Endodermal cell (in vitro differentiated cells): ENCODE data around the gene ZFAND6. TPM values are rescaled to one million over a fixed set of nuclear protein-coding genes. Genes with fewer than 3 reads are reported as not detected.

ENCODE experiments used
- DNase-seq: peaks from one replicate; pipeline ENCODE4 v3.0.0-alpha.2; 2017
- H3K27ac ChIP-seq: 2 replicates; pipeline ENCODE4 v1.5.1; 2013; ENCODE audit warnings: mild to moderate bottlenecking, low read depth, low read length, moderate library complexity
- H3K27me3 ChIP-seq: 2 replicates; pipeline ENCODE4 v1.6.1; 2013; ENCODE audit warnings: mild to moderate bottlenecking, low read length, moderate library complexity; ENCODE audit not compliant: insufficient read depth, control insufficient read depth, poor library complexity, severe bottlenecking
- H3K36me3 ChIP-seq: 2 replicates; pipeline ENCODE4 v1.7.0; 2013; ENCODE audit warnings: mild to moderate bottlenecking, low read length, moderate library complexity; ENCODE audit not compliant: control insufficient read depth, insufficient read depth
- H3K4me1 ChIP-seq: one replicate; pipeline ENCODE4 v1.7.0; 2013; ENCODE audit warnings: low read length; ENCODE audit not compliant: control insufficient read depth, insufficient read depth
- H3K4me3 ChIP-seq: 2 replicates; pipeline ENCODE4 v1.5.1; 2013; ENCODE audit warnings: mild to moderate bottlenecking, low read length, moderate library complexity
- H3K9ac ChIP-seq: 2 replicates; pipeline ENCODE4 v1.6.1; 2013; ENCODE audit warnings: mild to moderate bottlenecking, low read length, moderate library complexity; ENCODE audit not compliant: poor library complexity, severe bottlenecking; ENCODE audit errors: extremely low read depth
- H3K9me3 ChIP-seq: 2 replicates; pipeline ENCODE4 v1.6.1; 2013; ENCODE audit warnings: mild to moderate bottlenecking, low read length, moderate library complexity; ENCODE audit not compliant: control insufficient read depth
- H3K27ac Mint-ChIP-seq: 2 replicates; pipeline ENCODE4 v1.8.0; 2020; ENCODE audit warnings: mixed read lengths
- H3K27me3 Mint-ChIP-seq: 2 replicates; pipeline ENCODE4 v1.8.0; 2021; ENCODE audit warnings: mild to moderate bottlenecking, mixed read lengths; ENCODE audit not compliant: insufficient read depth
- H3K36me3 Mint-ChIP-seq: 2 replicates; pipeline ENCODE4 v1.8.0; 2020; ENCODE audit warnings: low read depth, mixed read lengths
- H3K4me1 Mint-ChIP-seq: 2 replicates; pipeline ENCODE4 v1.8.0; 2020; ENCODE audit warnings: mixed read lengths
- H3K4me3 Mint-ChIP-seq: 2 replicates; pipeline ENCODE4 v1.8.0; 2020; ENCODE audit warnings: mild to moderate bottlenecking, moderate library complexity, mixed read lengths
- H3K9me3 Mint-ChIP-seq: 2 replicates; pipeline ENCODE4 v1.8.0; 2020; ENCODE audit warnings: mild to moderate bottlenecking, mixed read lengths
- CTCF ChIP-seq: fragments of 200-600 bp; sonication (generic); conservative IDR thresholded peaks from 2 replicates; pipeline ENCODE4 v1.5.0; 2021; ENCODE audit warnings: antibody characterized with exemption, mild to moderate bottlenecking
- WGBS, 2 experiments: methylation state at CpG; one replicate each; pipeline versions ENCODE4 v1.1.5 to v1.1.7; 2013; ENCODE audit warnings: missing lambda C conversion rate in 2 of 2, mixed read lengths in 1 of 2; ENCODE audit not compliant: insufficient coverage in 1 of 2, insufficient read length in 1 of 2; 5-methylcytosine and 5-hydroxymethylcytosine counted together
- total RNA-seq, 2 donors: library from RNA; stranded (reverse); fragmentation: NEBNext Ultra II Directional in 1 of 2; extraction: Animal tissue kit (Norgen Biotek cat#: 25700) in 1 of 2; gene quantifications; 2 replicates in 1 of 2; 3 replicates in 1 of 2; pipeline ENCODE4 v1.2.1, GENCODE V29; 2021

ZFAND6 gene
- total RNA-seq, 2 donors from 2014 or later: 84.5 to 86.2 TPM

- Mint-ChIP-seq H3K36me3 (no peaks in the 10 kb centered on the region), H3K27me3 (no peaks in the 10 kb centered on the region), H3K9me3 (no peaks in the 10 kb centered on the region), H3K4me3 (no peak overlapping the region), H3K4me1 (peaks cover 28% of the 10 kb centered on the region), H3K27ac (peak overlapping the region; percentile 29)
- Histone ChIP-seq H3K27ac (no peak overlapping the region), H3K9me3 (no peaks in the 10 kb centered on the region), H3K36me3 (no peaks in the 10 kb centered on the region), H3K27me3 (no peaks in the 10 kb centered on the region), H3K9ac (no peak overlapping the region), H3K4me1 (peaks cover 8% of the 10 kb centered on the region), H3K4me3 (no peak overlapping the region)
- WGBS, 2 experiments: 83 to 89% methylated on average over 4 of the region's 4 CpGs
- no peak for TF ChIP-seq CTCF
- DNase-seq: no peak
Observed at GRCh38 chr15:80114114-80114513, 54.6 kb downstream of the ZFAND6 start.

DNA sequence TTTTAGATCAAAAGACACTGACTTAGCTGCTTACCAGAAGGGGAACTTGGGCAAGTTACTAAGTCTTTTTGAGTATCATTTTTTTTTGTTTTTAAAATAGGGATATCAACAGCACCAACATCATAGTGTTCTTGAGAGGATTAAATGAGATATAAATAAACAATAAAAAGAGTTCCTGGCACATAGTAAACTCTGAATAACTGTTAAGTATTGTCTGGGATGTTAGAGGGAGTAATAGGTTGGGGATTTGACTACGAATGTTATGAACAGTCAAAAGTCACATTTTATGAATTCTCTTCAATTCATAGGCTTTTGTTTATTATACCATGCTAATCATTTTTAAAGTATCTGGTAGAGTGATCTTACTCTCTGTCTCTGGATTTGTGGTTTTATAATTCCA is 55.5 kb downstream of the ZFAND6 start:
- Histone ChIP-seq H3K9ac (no peak overlapping the region), H3K4me3 (no peak overlapping the region), H3K27ac (no peak overlapping the region), H3K4me1 (peaks cover 3% of the 10 kb centered on the region), H3K27me3 (no peaks in the 10 kb centered on the region), H3K9me3 (no peaks in the 10 kb centered on the region), H3K36me3 (no peaks in the 10 kb centered on the region)
- Mint-ChIP-seq H3K9me3 (no peaks in the 10 kb centered on the region), H3K4me3 (no peak overlapping the region), H3K27me3 (no peaks in the 10 kb centered on the region), H3K36me3 (no peaks in the 10 kb centered on the region), H3K4me1 (peaks cover 22% of the 10 kb centered on the region), H3K27ac (no peak overlapping the region)
- DNase-seq: no peak
- no peak for TF ChIP-seq CTCF
- no CpG with 5 or more reads among the region's 1 CpG for WGBS, 2 experiments

DNA sequence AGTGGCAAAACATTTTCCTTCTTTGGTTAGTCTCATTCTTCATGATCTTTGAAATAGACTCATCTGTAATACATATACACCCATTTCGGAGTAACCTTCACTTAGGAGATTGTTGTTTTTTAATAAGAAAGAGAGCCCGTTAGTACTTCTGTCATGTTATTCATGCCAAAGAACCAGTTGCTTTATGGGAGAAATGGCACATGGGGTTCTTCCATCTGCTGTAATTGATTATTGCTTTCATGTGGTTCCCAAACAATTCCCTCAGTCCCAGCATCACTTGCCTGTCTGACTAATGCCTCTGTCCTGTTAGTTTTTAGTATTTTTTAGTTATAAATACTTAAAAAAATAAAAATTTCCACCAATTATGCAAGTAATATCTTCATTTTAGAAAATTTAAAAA is 59.5 kb downstream of the ZFAND6 start:
- no peak for TF ChIP-seq CTCF
- H3K4me3 ChIP-seq: no peak overlapping the region
- H3K36me3 ChIP-seq: peaks cover 25% of the 10 kb centered on the region
- DNase-seq: no peak
- H3K27ac Mint-ChIP-seq: no peak overlapping the region
- peaks cover 5% of the 10 kb centered on the region for H3K4me1 ChIP-seq
- H3K9ac ChIP-seq: no peak overlapping the region
- H3K9me3 Mint-ChIP-seq: no peaks in the 10 kb centered on the region
- no peak overlapping the region for H3K4me3 Mint-ChIP-seq
- no peaks in the 10 kb centered on the region for H3K27me3 Mint-ChIP-seq
- H3K27ac ChIP-seq: no peak overlapping the region
- no peaks in the 10 kb centered on the region for H3K9me3 ChIP-seq
- peaks cover 18% of the 10 kb centered on the region for H3K36me3 Mint-ChIP-seq
- no peaks in the 10 kb centered on the region for H3K27me3 ChIP-seq
- WGBS, 2 experiments: 88 to 100% methylated on average over 1 to 2 of the region's 2 CpGs
- peaks cover 25% of the 10 kb centered on the region for H3K4me1 Mint-ChIP-seq
